Transverse colon (tissue), 4 donors: ENCODE data around the gene STIM1. TPM values are rescaled to one million over a fixed set of nuclear protein-coding genes. Genes with fewer than 3 reads are reported as not detected.

Experiments used
- DNase-seq: peaks from one replicate; pipeline ENCODE4 v3.0.0-alpha.2; 2019
- H3K27ac ChIP-seq, 4 donors: fragments of 200-600 bp; sonication (generic); 2 replicates each; pipeline ENCODE4 v1.5.1; 2016 to 2018; ENCODE audit warnings: inconsistent platforms in 4 of 4
- H3K27me3 ChIP-seq: fragments of 200-600 bp; sonication (generic); 2 replicates; pipeline ENCODE4 v1.5.1; 2017; ENCODE audit warnings: inconsistent platforms
- H3K36me3 ChIP-seq, 4 donors: fragments of 200-600 bp; sonication (generic); 2 replicates each; pipeline ENCODE4 v1.5.1; 2017 to 2019; ENCODE audit warnings: inconsistent platforms in 4 of 4
- H3K4me1 ChIP-seq, 4 donors: fragments of 200-600 bp; sonication (generic); 2 replicates each; pipeline ENCODE4 v1.5.1; 2017 to 2020; ENCODE audit warnings: inconsistent platforms in 4 of 4
- H3K4me3 ChIP-seq, 4 donors: fragments of 200-600 bp; sonication (generic); 1 replicate in 1 of 4; 2 replicates in 3 of 4; pipeline versions ENCODE4 v1.5.1 to v1.6.1; 2017 to 2019; ENCODE audit warnings: inconsistent platforms in 4 of 4
- H3K9me3 ChIP-seq, 2 donors: fragments of 200-600 bp; sonication (generic); 2 replicates each; pipeline ENCODE4 v1.5.1; 2017 to 2019; ENCODE audit warnings: inconsistent platforms in 2 of 2
- CTCF ChIP-seq, 5 experiments: fragments of 200-600 bp in 3 of 5; fragments of 450-650 bp in 2 of 5; sonication (generic) in 3 of 5; IDR thresholded peaks; 1 replicate in 2 of 5; 2 replicates in 3 of 5; pipeline ENCODE4 v1.5.1; 2016 to 2017; ENCODE audit warnings: antibody characterized with exemption in 5 of 5, inconsistent platforms in 3 of 5, mild to moderate bottlenecking in 2 of 5, moderate library complexity in 1 of 5
- EP300 ChIP-seq: sonication (generic); formaldehyde crosslinking; IDR thresholded peaks from one replicate; pipeline ENCODE4 v1.6.1; 2017; ENCODE audit warnings: antibody characterized with exemption, low read depth
- POLR2A ChIP-seq: fragments of 450-650 bp; IDR thresholded peaks from one replicate; pipeline ENCODE4 v1.6.1; 2016; ENCODE audit warnings: antibody characterized with exemption, mild to moderate bottlenecking, moderate library complexity
- POLR2AphosphoS5 ChIP-seq, 3 donors: sonication (generic); formaldehyde crosslinking; IDR thresholded peaks; one replicate each; pipeline ENCODE4 v1.6.1; 2016; ENCODE audit warnings: antibody characterized with exemption in 3 of 3
- WGBS, 2 donors: methylation state at CpG; one replicate each; pipeline ENCODE4 v1.1.5; 2018; ENCODE audit warnings: low coverage in 1 of 2; 5-methylcytosine and 5-hydroxymethylcytosine counted together
- in situ Hi-C, 4 donors: fragments of 200-750 bp; cut with MboI; loops; one replicate each; pipeline versions ENCODE4 v1.15.0 to v1.15.1; 2017; ENCODE audit warnings: low sequenced_read_pairs in 3 of 4, low pct_ligation_motif_present in 1 of 4, low pct_unique_long_range_greater_than_20kb in 1 of 4
- intact Hi-C: fragments of 100-400 bp; cut with DNase I; formaldehyde crosslinking; loops from one replicate; pipeline ENCODE4 v1.15.1; 2023; ENCODE audit warnings: low total_unique reads
- total RNA-seq, 4 donors: library from RNA; depleted of rRNA; stranded (reverse); fragments of >200 nt; gene quantifications; one replicate each; pipeline ENCODE4 v1.1.0, GENCODE V29; 2016

STIM1 gene
- total RNA-seq, 4 donors from 2014 or later = 41.2 to 79.3 (median 48.0) TPM

- TF ChIP-seq POLR2A (peak; percentile 81), CTCF (IDR thresholded peaks at IDR 0.05) (no peak), EP300 (no peak), POLR2AphosphoS5 (IDR thresholded peaks at IDR 0.05) (peak; percentile 82 to 89 (median 82))
- H3K27me3 ChIP-seq = no peaks in the 10 kb centered on the region
- intact Hi-C loops = no loop called here
- peak within 1 kb of the TSS; percentile 63 to 75 (median 68) for H3K4me3 ChIP-seq
- peaks cover 6 to 24% (median 16%) of the 10 kb centered on the region in 4 donors for H3K4me1 ChIP-seq
- DNase-seq = peak; percentile 94
- 0% methylated on average over 1 to 72 of the region's 74 CpGs for whole genome bisulfite sequencing, 2 donors
- peak within 1 kb of the TSS; percentile 89 to 96 (median 92) for H3K27ac ChIP-seq
- H3K9me3 ChIP-seq = no peaks in the 10 kb centered on the region
- in situ Hi-C loops = no loop called here
- no peaks in the 10 kb centered on the region for H3K36me3 ChIP-seq
Observed at GRCh38 chr11:4094348-4095291, 239.2 kb downstream of the STIM1 start, which contains the start of gene RRM1. Gene RRM1 (plus strand): TSS chr11:4094799. CDS start chr11:4095013, 214 bp downstream.

GRCh38 chr11:4095509-4096230 lies 240.2 kb downstream of the STIM1 start:
- H3K4me3 ChIP-seq = peak overlapping the region; percentile 14 to 72 (median 64)
- WGBS, 2 donors = 16 to 22% methylated on average over 7 to 10 of the region's 10 CpGs
- intact Hi-C loops = no loop called here
- no peaks in the 10 kb centered on the region for H3K27me3 ChIP-seq
- TF ChIP-seq CTCF (IDR thresholded peaks at IDR 0.05) (no peak), POLR2A (no peak), POLR2AphosphoS5 (IDR thresholded peaks at IDR 0.05) (no peak), EP300 (no peak)
- H3K4me1 ChIP-seq = peaks cover 6 to 24% (median 16%) of the 10 kb centered on the region in 4 donors
- H3K9me3 ChIP-seq = no peaks in the 10 kb centered on the region
- H3K27ac ChIP-seq = peak overlapping the region; percentile 89 to 96 (median 92)
- in situ Hi-C loops = no loop called here
- DNase-seq = no peak
- no peaks in the 10 kb centered on the region for H3K36me3 ChIP-seq

GRCh38 chr11:4098026-4098621 lies 242.7 kb downstream of the STIM1 start:
- Histone ChIP-seq H3K4me3 (no peak overlapping the region), H3K36me3 (no peaks in the 10 kb centered on the region), H3K27me3 (no peaks in the 10 kb centered on the region), H3K4me1 (peaks cover 6 to 24% (median 16%) of the 10 kb centered on the region in 4 donors), H3K9me3 (no peaks in the 10 kb centered on the region), H3K27ac (no peak overlapping the region)
- DNase-seq = no peak
- TF ChIP-seq CTCF (IDR thresholded peaks at IDR 0.05) (no peak), EP300 (no peak), POLR2AphosphoS5 (IDR thresholded peaks at IDR 0.05) (no peak), POLR2A (no peak)
- WGBS, 2 donors = 59 to 67% methylated on average over 4 of the region's 4 CpGs
- in situ Hi-C loops (no loop called here), intact Hi-C loops (no loop called here)

GRCh38 chr11:4102711-4103110 lies 247.2 kb downstream of the STIM1 start:
- in situ Hi-C loops = no loop called here
- H3K27ac ChIP-seq = no peak overlapping the region
- peaks cover 0 to 16% (median 3%) of the 10 kb centered on the region in 4 donors for H3K36me3 ChIP-seq
- H3K27me3 ChIP-seq = no peaks in the 10 kb centered on the region
- TF ChIP-seq POLR2A (no peak), CTCF (IDR thresholded peaks at IDR 0.05) (no peak), EP300 (no peak), POLR2AphosphoS5 (IDR thresholded peaks at IDR 0.05) (no peak)
- 88% methylated on average over 4 of the region's 4 CpGs for WGBS, 2 donors
- H3K4me3 ChIP-seq = no peak overlapping the region
- no peaks in the 10 kb centered on the region for H3K9me3 ChIP-seq
- H3K4me1 ChIP-seq = peaks cover 0 to 8% (median 0%) of the 10 kb centered on the region in 4 donors
- DNase-seq = no peak
- intact Hi-C loops = no loop called here
